GM19025 (cell line): ENCODE results near the gene CKLF.
A peak's percentile ranks its signal among the peaks of the same experiment; 100 is the strongest.
"Not testable (repeated sequence)": the region's sequence is repeated elsewhere in the genome, so short reads cannot be mapped to it uniquely, and the experiment has no call there.

Source experiments
- ATAC-seq: cut with Tn5 transposase; IDR thresholded peaks from one replicate; pipeline ENCODE4 v1.9.1; 2021; ENCODE audit warnings: mild to moderate bottlenecking, low read depth, moderate library complexity; ENCODE audit not compliant: unreplicated experiment

The CKLF gene

GRCh38 chr16:66592241-66592640, 39.9 kb downstream of the CKLF start:
- no peak for ATAC-seq

DNA sequence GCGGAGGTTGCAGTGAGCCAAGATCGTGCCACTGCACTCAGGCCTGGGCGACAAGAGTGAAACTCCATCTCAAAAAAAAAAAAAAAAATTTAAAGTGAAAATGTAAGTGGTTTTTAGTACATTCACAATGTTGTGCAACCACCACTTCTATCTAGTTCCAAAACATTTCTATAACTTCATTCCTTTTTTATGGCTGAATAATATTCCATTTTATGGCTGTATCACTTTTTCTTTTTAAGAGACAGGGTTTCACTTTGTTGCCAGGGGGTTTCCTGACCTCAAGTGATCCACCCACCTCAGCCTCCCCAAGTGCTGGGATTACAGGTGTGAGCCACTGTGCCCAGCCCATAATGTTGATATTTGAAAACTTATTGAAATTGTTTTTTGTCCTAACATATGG, 40.4 kb downstream of the CKLF start:
- no peak for ATAC-seq

- ATAC-seq: no peak
Observed at GRCh38 chr16:66594739-66595138, 42.4 kb downstream of the CKLF start.

GRCh38 chr16:66596559-66596958, 44.2 kb downstream of the CKLF start:
- ATAC-seq: not testable (repeated sequence)

DNA sequence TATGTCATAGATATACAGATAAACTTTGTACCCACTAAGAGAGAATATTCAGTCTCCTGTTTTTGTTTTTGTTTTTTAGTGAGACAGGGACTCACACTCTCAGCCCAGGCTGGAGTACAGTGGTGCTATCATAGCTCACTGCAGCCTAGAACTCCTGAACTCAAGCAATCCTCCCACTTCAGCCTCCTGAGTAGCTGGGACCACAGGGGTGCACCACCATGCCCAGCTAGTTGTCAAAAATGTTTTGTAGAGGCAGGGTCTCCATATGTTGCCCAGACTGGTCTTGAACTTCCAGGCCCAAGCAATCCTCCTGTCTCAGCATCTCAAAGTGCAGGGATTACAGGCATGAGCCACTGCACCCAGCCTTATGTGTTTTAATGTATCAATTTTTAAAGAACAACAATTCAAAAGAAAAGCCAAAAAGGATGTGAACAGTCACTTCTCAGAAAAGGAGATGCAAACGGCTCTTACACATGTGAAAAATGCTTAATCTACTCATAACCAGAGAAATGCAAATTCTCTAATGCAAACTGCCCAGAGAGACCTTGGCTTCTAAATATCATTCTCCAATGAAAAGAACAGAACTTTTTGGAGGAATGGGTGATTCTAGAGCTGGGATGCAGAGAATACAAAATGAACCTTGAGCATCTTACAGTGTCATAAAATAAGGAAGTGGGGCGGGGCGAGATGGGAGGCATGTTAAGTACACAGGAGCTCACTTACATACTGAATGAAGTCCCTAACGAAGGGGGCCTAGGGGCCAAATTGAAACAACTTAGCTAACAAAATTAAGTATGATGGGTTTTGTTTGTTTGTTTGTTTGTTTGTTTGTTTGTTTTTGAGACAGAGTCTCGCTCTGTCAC, 44.8 kb downstream of the CKLF start:
- ATAC-seq: no peak

GRCh38 chr16:66598111-66598510, 45.7 kb downstream of the CKLF start:
- ATAC-seq: no peak

- no peak for ATAC-seq
Observed at GRCh38 chr16:66599726-66600125, 47.4 kb downstream of the CKLF start.

DNA sequence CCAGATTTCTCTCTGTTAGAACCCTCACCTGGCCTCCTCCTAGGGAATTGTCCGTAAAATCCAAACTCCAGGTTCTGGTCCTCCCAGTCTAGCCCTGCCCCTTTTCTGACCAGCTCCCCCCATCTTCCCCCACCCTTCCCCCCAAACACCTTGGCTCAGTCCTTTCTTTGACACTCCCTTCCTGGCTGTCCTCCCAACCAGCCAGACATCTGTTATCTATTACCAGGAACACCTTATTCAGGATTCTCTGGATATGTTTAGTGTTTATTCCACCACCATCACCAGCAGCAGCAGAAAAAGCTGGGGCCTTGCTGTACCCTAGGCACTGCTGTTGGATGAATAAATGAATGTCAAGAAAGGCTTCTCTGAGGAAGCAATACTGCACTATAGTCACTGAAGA, 48.1 kb downstream of the CKLF start:
- ATAC-seq: no peak

GRCh38 chr16:66601471-66601870, 49.1 kb downstream of the CKLF start:
- no peak for ATAC-seq

- no peak for ATAC-seq
Observed at GRCh38 chr16:66603537-66604375, 51.4 kb downstream of the CKLF start.

- peak; percentile 39 for ATAC-seq
Observed at GRCh38 chr16:66604376-66605176, 52.2 kb downstream of the CKLF start, which contains the start of gene CMTM3. CMTM3 (plus strand) TSS chr16:66604704; CDS start chr16:66604806, 102 bp downstream.

GRCh38 chr16:66605177-66605978, 53.0 kb downstream of the CKLF start:
- ATAC-seq: no peak

DNA sequence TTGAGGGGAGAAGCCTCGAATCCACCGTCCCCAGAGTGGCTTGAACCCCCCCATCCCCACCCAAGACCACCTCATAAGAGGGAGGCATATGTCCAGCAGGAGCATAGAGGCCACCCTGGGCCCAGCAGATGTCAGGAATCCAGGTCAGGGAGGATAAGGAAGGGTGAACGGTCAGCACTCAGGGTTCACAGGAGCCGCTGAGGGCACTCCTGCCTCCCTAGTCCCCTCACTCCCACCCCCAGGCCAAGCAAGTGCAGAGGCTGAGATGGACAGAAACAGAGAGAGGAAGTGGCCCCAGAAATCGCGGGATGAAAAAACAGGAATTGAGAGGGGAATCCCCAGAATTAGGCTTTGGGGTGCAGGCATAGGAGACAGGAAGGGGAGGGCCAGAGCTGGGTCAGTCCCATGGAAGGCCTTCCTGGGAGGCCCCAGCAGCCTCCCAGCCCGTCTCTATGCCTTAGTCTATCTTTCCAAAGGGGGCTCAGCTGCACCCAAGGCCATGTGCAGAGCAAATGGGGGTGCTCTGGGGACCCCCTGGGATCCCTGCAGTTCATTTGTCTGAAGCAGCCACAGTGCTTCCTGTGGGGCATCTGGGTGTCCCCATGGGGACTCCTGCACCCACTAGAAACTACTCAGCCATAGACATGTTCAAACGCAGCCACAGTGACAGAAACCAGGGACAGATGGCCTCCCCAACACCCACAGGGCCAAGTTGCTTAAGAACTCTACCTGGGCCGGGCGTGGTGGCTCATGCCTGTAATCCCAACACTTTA, 53.8 kb downstream of the CKLF start:
- peak; percentile 62 for ATAC-seq

DNA sequence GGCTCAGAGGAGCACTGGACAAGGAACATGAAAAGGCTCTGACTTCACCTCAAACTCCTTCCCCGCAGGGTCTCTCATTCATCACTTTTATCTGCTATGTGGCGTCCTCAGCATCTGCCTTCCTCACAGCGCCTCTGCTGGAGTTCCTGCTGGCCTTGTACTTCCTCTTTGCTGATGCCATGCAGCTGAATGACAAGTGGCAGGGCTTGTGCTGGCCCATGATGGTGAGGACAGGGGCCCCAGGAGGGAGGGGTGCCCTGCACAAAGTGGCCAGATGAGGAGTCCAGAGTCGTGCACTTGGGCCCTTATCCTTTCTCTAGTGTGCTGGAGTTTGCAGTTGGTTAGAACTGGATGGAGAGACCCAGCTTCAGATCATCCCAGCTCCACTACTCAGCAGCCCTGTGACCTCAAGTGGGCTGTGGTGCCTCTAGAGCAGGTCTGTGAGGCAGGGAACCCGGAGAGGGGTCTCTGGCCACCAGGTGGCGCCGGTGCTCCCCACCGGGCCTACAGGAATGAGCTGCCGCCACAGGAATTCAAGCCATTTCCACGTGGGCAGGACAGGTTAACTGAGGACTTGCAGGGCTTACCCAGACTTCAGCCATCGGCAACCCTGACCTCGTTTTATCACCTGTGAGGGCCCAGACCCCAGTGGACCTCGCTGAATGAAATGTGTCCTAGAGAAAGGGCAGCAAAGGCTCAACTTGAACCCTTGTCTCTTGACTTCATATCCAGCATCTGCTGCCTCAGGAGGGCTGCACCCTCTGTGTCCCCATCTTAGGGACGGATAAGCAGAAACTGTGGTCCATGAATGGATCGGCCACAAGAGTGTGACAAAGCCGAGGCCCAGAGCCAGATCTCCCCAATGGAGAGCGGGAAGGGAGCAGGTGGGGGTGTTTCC, 56.1 kb downstream of the CKLF start:
- ATAC-seq: no peak

DNA sequence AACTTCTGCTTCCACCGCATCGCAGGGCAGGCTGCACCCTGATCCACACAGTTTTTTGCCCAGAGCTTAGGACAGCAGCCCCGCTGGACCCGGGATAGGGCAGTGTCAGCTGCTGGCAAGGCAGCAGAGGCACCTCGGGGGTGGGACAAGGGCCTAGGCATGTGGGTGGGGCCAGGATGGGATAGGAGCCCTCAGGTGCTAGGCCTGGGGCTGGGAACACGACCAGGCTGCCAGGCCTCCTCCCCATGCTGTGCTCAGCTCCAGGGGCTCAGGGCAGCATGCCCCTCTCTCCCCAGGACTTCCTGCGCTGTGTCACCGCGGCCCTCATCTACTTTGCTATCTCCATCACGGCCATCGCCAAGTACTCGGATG, 56.7 kb downstream of the CKLF start:
- no peak for ATAC-seq

- ATAC-seq: no peak
Observed at GRCh38 chr16:66610111-66610820, 57.9 kb downstream of the CKLF start.

DNA sequence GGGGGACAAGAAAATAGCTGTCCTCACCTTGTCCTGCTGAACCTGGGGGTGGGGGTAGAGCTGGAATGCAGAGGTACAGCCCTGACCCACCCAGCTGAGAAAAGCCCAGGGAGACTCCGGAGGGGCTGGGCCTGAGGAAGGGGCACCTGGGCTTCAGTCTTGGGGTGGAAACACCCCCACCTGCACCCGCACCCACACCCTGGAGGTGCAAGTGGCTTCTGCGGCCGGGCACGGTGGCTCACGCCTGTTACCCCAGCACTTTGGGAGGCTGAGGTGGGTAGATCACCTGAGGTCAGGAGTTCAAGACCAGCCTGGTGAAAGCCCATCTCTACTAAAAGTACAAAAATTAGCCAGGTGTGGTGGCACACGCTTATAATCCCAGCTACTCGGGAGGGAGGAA, 59.5 kb downstream of the CKLF start:
- not testable (repeated sequence) for ATAC-seq

GRCh38 chr16:66612422-66612821, 60.0 kb downstream of the CKLF start:
- no peak for ATAC-seq
